ENCODE measurements around the gene MUCL3. TPM values are rescaled to one million over a fixed set of nuclear protein-coding genes. Genes with fewer than 3 reads are reported as not detected.

MUCL3 gene
- total and polyA plus RNA-seq, 10 of the 15 experiments (the other 5 are each of a cell fraction or from before 2014, with no cell fraction given): 0.03 to 1.4 (median 0.61) TPM

DNA sequence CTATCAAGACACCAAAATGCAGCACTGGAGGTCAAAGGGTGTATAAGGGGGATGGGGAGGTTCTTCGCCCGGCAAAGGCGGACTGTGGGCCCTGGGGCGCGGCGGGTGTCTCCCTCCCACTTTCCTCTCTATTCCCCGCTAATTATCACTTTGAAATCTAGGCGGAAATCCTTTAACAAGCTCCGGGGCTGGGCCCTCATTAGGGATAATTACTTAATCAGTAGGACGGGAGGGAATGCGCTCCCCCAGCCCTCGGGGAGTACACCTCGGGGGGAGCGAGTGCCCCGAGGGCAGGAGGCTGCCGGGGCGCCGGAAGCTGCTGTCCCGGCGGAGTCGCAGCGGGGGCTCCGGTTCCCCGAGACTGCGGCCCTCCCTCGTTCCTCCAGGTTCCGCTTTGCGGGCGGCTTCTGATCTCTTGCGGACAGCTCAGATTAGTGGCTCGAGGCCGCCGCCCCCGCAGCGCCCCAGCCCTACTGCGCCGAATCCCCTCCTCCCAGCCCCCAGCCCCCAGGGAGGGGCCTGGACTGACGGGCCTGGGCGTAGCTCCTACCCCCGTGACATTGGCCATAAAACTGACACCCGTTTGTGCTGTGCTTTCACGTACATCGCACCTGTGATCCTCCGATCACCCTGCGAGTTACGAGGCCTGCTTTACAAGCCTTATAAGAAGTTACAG is 14.7 kb downstream of the MUCL3 start (continued):
- no peak; the same call in 1 of the 2 replicates for TF ChIP-seq SREBF1 (IDR thresholded peaks at IDR 0.05; ENCODE audit: low read length)
- no peak for TF ChIP-seq FOS (IDR thresholded peaks at IDR 0.05; ENCODE audit: borderline replicate concordance, extremely low read depth, insufficient read length)
- TF ChIP-seq CBX3 (IDR thresholded peaks at IDR 0.05; ENCODE audit: borderline replicate concordance, low read depth): no peak
- peak; percentile 67 for TF ChIP-seq PKNOX1 (IDR thresholded peaks at IDR 0.05)
- no peak for TF ChIP-seq ZNF207 (IDR thresholded peaks at IDR 0.05; ENCODE audit: borderline replicate concordance)

DNA sequence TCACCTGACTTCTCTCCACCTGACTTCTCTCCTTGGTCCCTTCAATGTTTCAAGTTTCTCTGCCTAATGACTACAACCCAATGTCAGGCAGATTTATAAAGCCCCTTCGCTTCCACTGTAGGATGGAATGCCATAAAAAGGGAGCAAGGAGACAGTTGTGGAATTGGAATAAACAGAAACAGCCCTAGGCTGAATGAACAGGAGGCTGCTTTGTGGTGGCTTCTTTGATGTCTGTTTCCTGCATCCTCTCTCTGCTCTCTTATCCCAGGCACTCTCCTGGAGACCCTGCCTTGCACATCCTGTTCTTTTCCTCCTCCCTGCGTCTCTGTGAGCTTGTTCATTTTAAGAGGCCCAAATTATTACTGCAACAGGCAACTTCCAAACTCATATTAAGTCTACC is 16.9 kb downstream of the MUCL3 start:
- Histone ChIP-seq H4K20me1 (ENCODE audit: control insufficient read depth, insufficient read depth) (no peaks in the 10 kb centered on the region), H3K4me2 (ENCODE audit: control insufficient read depth, insufficient read depth) (no peak overlapping the region), H3K27me3 (replicated peaks in 1 of 2; ENCODE audit: control insufficient read depth in 2 of 2, insufficient read depth in 2 of 2, low read length in 1 of 2) (no peaks in the 10 kb centered on the region; a peak in 1 of 4 replicates), H2AFZ (ENCODE audit: control insufficient read depth, low read depth, low read length) (no peak overlapping the region), H3K4me1 (ENCODE audit: control insufficient read depth, insufficient read depth, low read length) (peaks cover 8% of the 10 kb centered on the region), H3K27ac (ENCODE audit: control insufficient read depth, insufficient read depth) (no peak overlapping the region), H3K9ac (ENCODE audit: control insufficient read depth, insufficient read depth, low read length) (no peak overlapping the region), H3K36me3 (ENCODE audit: control insufficient read depth in 2 of 2, insufficient read depth in 2 of 2, low read length in 1 of 2) (no peaks in the 10 kb centered on the region), H3K4me3 (no peak overlapping the region), H3K79me2 (ENCODE audit: control insufficient read depth, insufficient read depth, low read length) (no peaks in the 10 kb centered on the region), H3K9me3 (replicated peaks; ENCODE audit: control insufficient read depth, insufficient read depth, low read length) (no peaks in the 10 kb centered on the region)
- intact Hi-C loops (cut with micrococcal nuclease; ENCODE audit: unreplicated experiment): no loop called here
- ChIA-PET CTCF (interaction anchor here (2.8 kb wide), 1 partner anchor 122 kb away, joined by 9 read pairs; no protein-coding TSS in a partner anchor), RAD21 (ENCODE audit: unreplicated experiment) (no interaction called here), POLR2A (interaction anchor here (0.9 kb wide), 1 partner anchor 19 kb away, joined by 3 read pairs; no protein-coding TSS in a partner anchor), SMC1A (ENCODE audit: uncharacterized antibody, unreplicated experiment) (interaction anchor here (0.6 kb wide), 1 partner anchor 116 kb away, joined by 3 read pairs; no protein-coding TSS in a partner anchor)
- BruUV-seq (replicated peaks): no TSS peak
- ATAC-seq (no peak), DNase-seq (ENCODE audit: low read depth, low spot score) (no peak), FAIRE-seq (no peak)
- in situ Hi-C loops (cut with MboI): no loop called here
- TF ChIP-seq SREBF1 (IDR thresholded peaks at IDR 0.05; ENCODE audit: low read length) (no peak), GATAD2B (conservative IDR thresholded peaks at IDR 0.05; ENCODE audit: low read depth) (no peak), ZBTB11 (CRISPR knock-in tag; IDR thresholded peaks at IDR 0.05) (no peak), ZNF217 (IDR thresholded peaks at IDR 0.05) (no peak), CBX3 (IDR thresholded peaks at IDR 0.05; ENCODE audit: borderline replicate concordance, low read depth) (no peak), YBX1 (IDR thresholded peaks at IDR 0.05) (no peak)
- 61% methylated on average over 2 of the region's 2 CpGs for WGBS (ENCODE audit: insufficient coverage, insufficient replicate concordance, low lambda C conversion rate, missing lambda C conversion rate)
